Mesenchymal stem cell (in vitro differentiated cells and primary cell): ENCODE data around the gene CACNG4.

Experiments used
- DNase-seq: peaks from one replicate; pipeline ENCODE4 v3.0.0-alpha.2; 2013
- H2AFZ ChIP-seq: one replicate; pipeline ENCODE4 v1.6.1; 2013; ENCODE audit warnings: low read depth, mild to moderate bottlenecking, control low read depth, inconsistent platforms, low read length, moderate library complexity
- H2AK5ac ChIP-seq: 2 replicates; pipeline ENCODE4 v1.6.1; 2013; ENCODE audit warnings: low read length, moderate library complexity, mild to moderate bottlenecking, inconsistent platforms; ENCODE audit not compliant: severe bottlenecking
- H2BK120ac ChIP-seq: one replicate; pipeline ENCODE4 v1.6.1; 2013; ENCODE audit warnings: low read depth, mild to moderate bottlenecking, inconsistent platforms, low read length, moderate library complexity
- H2BK12ac ChIP-seq, 2 experiments: one replicate each; pipeline ENCODE4 v1.6.1; 2013; ENCODE audit warnings: inconsistent platforms in 2 of 2, low read length in 2 of 2, mild to moderate bottlenecking in 2 of 2, moderate library complexity in 2 of 2, control low read depth in 1 of 2
- H2BK15ac ChIP-seq: one replicate; pipeline ENCODE4 v1.6.1; 2013; ENCODE audit warnings: mild to moderate bottlenecking, low read depth, inconsistent platforms; ENCODE audit not compliant: poor library complexity, severe bottlenecking
- H2BK5ac ChIP-seq: 2 replicates; pipeline ENCODE4 v1.6.1; 2013; ENCODE audit warnings: low read depth, mild to moderate bottlenecking, low read length, control low read depth, inconsistent platforms; ENCODE audit not compliant: poor library complexity, severe bottlenecking
- H3K14ac ChIP-seq, 2 experiments: one replicate each; pipeline ENCODE4 v1.6.1; 2013; ENCODE audit warnings: inconsistent platforms in 2 of 2, low read length in 2 of 2, control low read depth in 1 of 2, mild to moderate bottlenecking in 1 of 2, moderate library complexity in 1 of 2
- H3K18ac ChIP-seq, 2 experiments: one replicate each; pipeline ENCODE4 v1.6.1; 2013; ENCODE audit warnings: inconsistent platforms in 2 of 2, low read length in 2 of 2, control low read depth in 1 of 2, low read depth in 1 of 2, mild to moderate bottlenecking in 1 of 2
- H3K23ac ChIP-seq, 2 experiments: one replicate each; pipeline ENCODE4 v1.6.1; 2013; ENCODE audit warnings: inconsistent platforms in 2 of 2, low read length in 2 of 2, mild to moderate bottlenecking in 2 of 2, moderate library complexity in 2 of 2, control low read depth in 1 of 2
- H3K27ac ChIP-seq: 2 replicates; pipeline ENCODE4 v1.5.1; 2013; ENCODE audit warnings: mild to moderate bottlenecking, moderate library complexity, low read length, control low read depth, inconsistent platforms; ENCODE audit not compliant: poor library complexity, severe bottlenecking
- H3K27me3 ChIP-seq, 2 experiments: 2 replicates each; pipeline versions ENCODE4 v1.6.1 to v1.7.0; 2013; ENCODE audit warnings: low read length in 2 of 2, mild to moderate bottlenecking in 2 of 2, moderate library complexity in 2 of 2, control low read depth in 1 of 2, inconsistent platforms in 1 of 2; ENCODE audit not compliant: control insufficient read depth in 1 of 2, insufficient read depth in 1 of 2
- H3K36me3 ChIP-seq, 2 experiments: 2 replicates each; pipeline versions ENCODE4 v1.6.1 to v1.7.0; 2013; ENCODE audit warnings: low read length in 2 of 2, control low read depth in 1 of 2, inconsistent platforms in 1 of 2, low read depth in 1 of 2, mild to moderate bottlenecking in 1 of 2; ENCODE audit not compliant: insufficient read depth in 2 of 2, control insufficient read depth in 1 of 2
- H3K4ac ChIP-seq, 2 experiments: one replicate each; pipeline ENCODE4 v1.6.1; 2013; ENCODE audit warnings: inconsistent platforms in 2 of 2, low read length in 2 of 2, mild to moderate bottlenecking in 2 of 2, moderate library complexity in 2 of 2, control low read depth in 1 of 2, low read depth in 1 of 2
- H3K4me1 ChIP-seq: 2 replicates; pipeline ENCODE4 v1.6.1; 2013; ENCODE audit warnings: low read depth, low read length, control low read depth; ENCODE audit not compliant: control insufficient read depth, insufficient read depth
- H3K4me2 ChIP-seq: 2 replicates; pipeline ENCODE4 v1.6.1; 2013; ENCODE audit warnings: low read length, mild to moderate bottlenecking, inconsistent platforms; ENCODE audit not compliant: poor library complexity, severe bottlenecking
- H3K4me3 ChIP-seq, 2 experiments: 2 replicates each; pipeline versions ENCODE4 v1.5.1 to v1.7.0; 2013; ENCODE audit warnings: low read length in 2 of 2, mild to moderate bottlenecking in 2 of 2, control low read depth in 1 of 2, low read depth in 1 of 2; ENCODE audit not compliant: insufficient read depth in 1 of 2
- H3K79me1 ChIP-seq: replicated peaks from 2 replicates; pipeline ENCODE4 v1.6.1; 2013; ENCODE audit warnings: mild to moderate bottlenecking, control low read depth, low read length, inconsistent platforms; ENCODE audit not compliant: poor library complexity, severe bottlenecking
- H3K9ac ChIP-seq: 2 replicates; pipeline ENCODE4 v1.7.0; 2013; ENCODE audit warnings: mild to moderate bottlenecking, low read length, moderate library complexity
- H3K9me3 ChIP-seq: 2 replicates; pipeline ENCODE4 v1.7.0; 2013; ENCODE audit warnings: mild to moderate bottlenecking, low read length; ENCODE audit not compliant: control insufficient read depth
- H4K8ac ChIP-seq: one replicate; pipeline ENCODE4 v1.6.1; 2013; ENCODE audit warnings: inconsistent platforms, mild to moderate bottlenecking, low read length, moderate library complexity
- H4K91ac ChIP-seq: one replicate; pipeline ENCODE4 v1.6.1; 2013; ENCODE audit warnings: mild to moderate bottlenecking, low read length, inconsistent platforms
- WGBS: methylation state at CpG from one replicate; pipeline ENCODE4 v1.1.7; 2013; ENCODE audit warnings: mixed read lengths; 5-methylcytosine and 5-hydroxymethylcytosine counted together

CACNG4 gene

DNA sequence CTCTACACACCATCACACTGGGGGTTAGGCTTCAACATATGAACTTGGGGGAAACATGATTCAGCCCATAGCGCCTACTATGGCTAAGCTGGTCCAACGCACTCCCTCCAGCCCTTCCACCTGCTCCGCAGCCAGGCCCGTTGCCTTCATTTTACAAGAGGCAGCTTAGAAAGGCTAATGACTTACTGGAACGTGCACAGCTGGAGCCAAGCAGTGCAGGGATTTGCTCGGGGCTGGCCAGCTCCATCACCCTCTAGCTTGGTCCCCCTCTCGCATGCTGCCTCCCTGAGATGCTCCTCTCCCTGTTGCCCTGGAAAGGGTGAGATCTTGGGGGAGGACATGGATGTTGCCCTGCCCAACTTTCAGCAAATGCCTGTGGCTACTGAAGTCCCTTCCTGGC is 77.0 kb downstream of the CACNG4 start:
- no peak overlapping the region for H2BK5ac ChIP-seq
- H4K91ac ChIP-seq: no peak overlapping the region
- no peaks in the 10 kb centered on the region for H3K4me1 ChIP-seq
- H3K79me1 ChIP-seq: no peaks in the 10 kb centered on the region
- no peak overlapping the region for H2AFZ ChIP-seq
- no peak overlapping the region for H3K9ac ChIP-seq
- H3K4me2 ChIP-seq: no peak overlapping the region
- H3K27me3 ChIP-seq: peaks cover 55 to 65% of the 10 kb centered on the region in 2 experiments
- 78% methylated on average over 7 of the region's 7 CpGs for WGBS
- no peak overlapping the region for H4K8ac ChIP-seq
- no peak overlapping the region for H2AK5ac ChIP-seq
- DNase-seq: no peak
- H3K23ac ChIP-seq: no peak overlapping the region
- H3K36me3 ChIP-seq: no peaks in the 10 kb centered on the region
- no peak overlapping the region for H3K14ac ChIP-seq
- no peak overlapping the region for H2BK120ac ChIP-seq
- H3K18ac ChIP-seq: no peak overlapping the region
- no peak overlapping the region for H3K27ac ChIP-seq
- H3K4ac ChIP-seq: no peak overlapping the region
- peaks cover 2% of the 10 kb centered on the region for H3K9me3 ChIP-seq
- no peak overlapping the region for H2BK15ac ChIP-seq
- no peak overlapping the region for H3K4me3 ChIP-seq
- no peak overlapping the region for H2BK12ac ChIP-seq

- no peak overlapping the region for H3K4ac ChIP-seq
Measured at GRCh38 chr17:67041941-67042899, 77.7 kb downstream of the CACNG4 start.

GRCh38 chr17:67043283-67043682 is 78.8 kb downstream of the CACNG4 start:
- Histone ChIP-seq H2AK5ac (no peak overlapping the region), H4K8ac (no peak overlapping the region), H3K4me3 (no peak overlapping the region), H2BK15ac (no peak overlapping the region), H2AFZ (no peak overlapping the region), H3K4me1 (no peaks in the 10 kb centered on the region), H2BK120ac (no peak overlapping the region), H3K27ac (no peak overlapping the region), H3K27me3 (peaks cover 44 to 60% of the 10 kb centered on the region in 2 experiments), H3K18ac (no peak overlapping the region), H3K9me3 (peaks cover 14% of the 10 kb centered on the region), H3K4me2 (no peak overlapping the region), H3K36me3 (no peaks in the 10 kb centered on the region), H3K9ac (no peak overlapping the region), H3K23ac (no peak overlapping the region), H3K4ac (no peak overlapping the region), H3K79me1 (no peaks in the 10 kb centered on the region), H4K91ac (no peak overlapping the region), H2BK5ac (no peak overlapping the region), H3K14ac (no peak overlapping the region), H2BK12ac (no peak overlapping the region)
- no peak for DNase-seq
- WGBS: 87% methylated on average over 12 of the region's 12 CpGs

More at GRCh38 chr17:67041941-67042899, 77.7 kb downstream of the CACNG4 start:
- Histone ChIP-seq H2AFZ (no peak overlapping the region), H3K14ac (no peak overlapping the region), H3K27me3 (peaks cover 48 to 65% of the 10 kb centered on the region in 2 experiments), H2BK12ac (no peak overlapping the region), H3K23ac (no peak overlapping the region), H3K4me1 (no peaks in the 10 kb centered on the region), H2BK120ac (no peak overlapping the region), H3K4me2 (no peak overlapping the region), H3K18ac (no peak overlapping the region), H3K9ac (no peak overlapping the region), H3K36me3 (no peaks in the 10 kb centered on the region), H4K91ac (no peak overlapping the region), H3K79me1 (no peaks in the 10 kb centered on the region), H2AK5ac (no peak overlapping the region), H2BK5ac (no peak overlapping the region), H4K8ac (no peak overlapping the region), H2BK15ac (no peak overlapping the region), H3K4me3 (no peak overlapping the region), H3K9me3 (peaks cover 4% of the 10 kb centered on the region), H3K27ac (no peak overlapping the region)
- DNase-seq: no peak
- 79% methylated on average over 11 of the region's 11 CpGs for WGBS

DNA sequence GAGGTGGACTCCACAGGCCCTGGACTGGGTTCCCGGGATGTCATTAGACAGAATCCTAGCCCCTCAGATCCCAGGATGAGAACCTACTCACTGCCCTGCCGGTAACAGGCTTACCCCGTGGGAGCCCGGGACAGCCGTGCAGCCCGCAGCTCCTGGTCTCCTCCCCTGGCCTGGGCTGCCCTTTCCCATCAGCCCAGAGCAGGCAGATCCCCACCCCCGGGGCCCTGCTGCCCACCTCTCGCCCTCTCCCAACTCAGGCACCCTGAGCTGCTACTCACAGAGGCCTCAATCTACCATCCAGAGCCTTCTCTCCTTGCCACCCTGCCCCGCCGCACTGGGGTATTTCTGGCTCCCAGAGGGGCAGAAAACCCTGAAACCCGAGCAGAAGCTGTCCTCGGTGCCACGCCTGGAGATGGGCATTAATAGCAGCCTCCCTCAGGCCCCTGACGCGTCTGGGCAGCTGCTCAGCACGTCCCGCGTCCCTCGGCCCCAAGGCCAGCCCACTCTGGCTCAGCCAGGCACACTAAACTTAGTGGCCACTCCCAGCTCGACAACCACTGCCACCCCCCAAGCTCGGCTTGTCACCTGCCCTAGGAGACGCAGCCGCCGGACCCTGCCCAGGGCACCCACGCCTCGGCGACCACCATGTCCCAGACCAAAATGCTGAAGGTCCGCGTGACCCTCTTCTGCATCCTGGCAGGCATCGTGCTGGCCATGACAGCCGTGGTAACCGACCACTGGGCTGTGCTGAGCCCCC is 79.7 kb downstream of the CACNG4 start, which contains the start of gene CACNG1:
Gene CACNG1, plus strand, starts transcription at position 539 of the 757 bp plus-strand sequence. Its CDS starts 107 bp downstream, at position 646.
- no peak within 1 kb of the TSS for H3K14ac ChIP-seq
- no peaks in the 10 kb centered on the region for H3K79me1 ChIP-seq
- no peak within 1 kb of the TSS for H2BK120ac ChIP-seq
- H2BK5ac ChIP-seq: no peak within 1 kb of the TSS
- no peak within 1 kb of the TSS for H3K4ac ChIP-seq
- no peak within 1 kb of the TSS for H3K18ac ChIP-seq
- H2AFZ ChIP-seq: no peak within 1 kb of the TSS
- peaks cover 35 to 53% of the 10 kb centered on the region in 2 experiments for H3K27me3 ChIP-seq
- no peak within 1 kb of the TSS for H3K27ac ChIP-seq
- H3K4me3 ChIP-seq: no peak within 1 kb of the TSS
- no peak within 1 kb of the TSS for H2BK15ac ChIP-seq
- H3K23ac ChIP-seq: no peak within 1 kb of the TSS
- H3K4me2 ChIP-seq: no peak within 1 kb of the TSS
- no peak within 1 kb of the TSS for H2AK5ac ChIP-seq
- no peaks in the 10 kb centered on the region for H3K36me3 ChIP-seq
- no peak within 1 kb of the TSS for H4K8ac ChIP-seq
- DNase-seq: no peak
- no peak within 1 kb of the TSS for H2BK12ac ChIP-seq
- peaks cover 23% of the 10 kb centered on the region for H3K9me3 ChIP-seq
- WGBS: 87% methylated on average over 32 of the region's 32 CpGs
- no peaks in the 10 kb centered on the region for H3K4me1 ChIP-seq
- no peak within 1 kb of the TSS for H4K91ac ChIP-seq
- H3K9ac ChIP-seq: no peak within 1 kb of the TSS
